AG09309 (cell line): ENCODE data around the gene ERP44.

Experiments
- DNase-seq: peaks from one replicate; pipeline ENCODE4 v3.0.0-alpha.2; 2010; ENCODE audit warnings: low read depth
- H3K4me3 ChIP-seq: 2 replicates; pipeline ENCODE4 v1.5.1; 2011; ENCODE audit warnings: mild to moderate bottlenecking, low read depth, low read length, moderate library complexity; ENCODE audit not compliant: control insufficient read depth
- CTCF ChIP-seq: IDR thresholded peaks from 2 replicates; pipeline ENCODE4 v1.5.1; 2011; ENCODE audit warnings: mild to moderate bottlenecking, low read depth, low read length, inconsistent platforms; ENCODE audit not compliant: insufficient read depth, control insufficient read depth; ENCODE audit errors: missing control alignments

Gene ERP44

GRCh38 chr9:100091650-100092049 lies 7.2 kb downstream of the ERP44 start:
- no peak for DNase-seq
- H3K4me3 ChIP-seq = no peak overlapping the region
- TF ChIP-seq CTCF = no peak

- TF ChIP-seq CTCF = no peak
- no peak for DNase-seq
These were observed 7.9 kb downstream of the ERP44 start for GRCh38 chr9:100090880-100091279.

GRCh38 chr9:100088202-100088601 lies 10.6 kb downstream of the ERP44 start:
- no peak for DNase-seq
- H3K4me3 ChIP-seq = no peak overlapping the region
- no peak for TF ChIP-seq CTCF

More at GRCh38 chr9:100090880-100091279, 7.9 kb downstream of the ERP44 start:
- H3K4me3 ChIP-seq = no peak overlapping the region

GRCh38 chr9:100087218-100087617 lies 11.6 kb downstream of the ERP44 start:
- TF ChIP-seq CTCF = no peak
- H3K4me3 ChIP-seq = no peak overlapping the region
- DNase-seq = no peak

- no peak for DNase-seq
- TF ChIP-seq CTCF = no peak
- no peak overlapping the region for H3K4me3 ChIP-seq
These were observed 12.6 kb downstream of the ERP44 start for GRCh38 chr9:100086097-100086635.

- DNase-seq = no peak
- H3K4me3 ChIP-seq = no peak overlapping the region
- no peak for TF ChIP-seq CTCF
These were observed 14.1 kb downstream of the ERP44 start for GRCh38 chr9:100084734-100085133.

GRCh38 chr9:100084128-100084453 lies 14.7 kb downstream of the ERP44 start:
- no peak for TF ChIP-seq CTCF
- DNase-seq = no peak
- no peak overlapping the region for H3K4me3 ChIP-seq
